PFSK-1 (cell line): ENCODE measurements around the gene ZBTB48.

Source experiments
- FOXP2 ChIP-seq: optimal IDR thresholded peaks from 2 replicates; pipeline ENCODE3; 2011; ENCODE audit warnings: borderline replicate concordance, control low read depth, inconsistent platforms; ENCODE audit not compliant: insufficient read depth; ENCODE audit errors: extremely low read length, extremely low read depth
- POLR2AphosphoS5 ChIP-seq: IDR thresholded peaks from 2 replicates; pipeline ENCODE4 v1.6.1; 2012; ENCODE audit warnings: low read depth, mild to moderate bottlenecking, control low read depth, low read length, moderate library complexity
- REST ChIP-seq, 2 experiments: IDR thresholded peaks; 2 replicates each; pipeline versions ENCODE4 v1.6.1 to v1.8.0; 2011 to 2012; ENCODE audit warnings: low read depth in 2 of 2, low read length in 2 of 2, control low read depth in 1 of 2, inconsistent platforms in 1 of 2, mild to moderate bottlenecking in 1 of 2, moderate library complexity in 1 of 2; ENCODE audit not compliant: insufficient read depth in 1 of 2
- SIN3A ChIP-seq: IDR thresholded peaks from 2 replicates; pipeline ENCODE4 v1.6.1; 2012; ENCODE audit warnings: mild to moderate bottlenecking, low read length, moderate library complexity, borderline replicate concordance; ENCODE audit not compliant: insufficient read depth
- TAF1 ChIP-seq: IDR thresholded peaks from 2 replicates; pipeline ENCODE4 v1.6.1; 2012; ENCODE audit warnings: low read length, control low read depth, borderline replicate concordance; ENCODE audit not compliant: insufficient read depth

GRCh38 chr1:6547301-6547700 is 32.5 kb upstream of the ZBTB48 start:
- TF ChIP-seq POLR2AphosphoS5 (no peak), TAF1 (no peak), REST (IDR thresholded peaks at IDR 0.05; ENCODE audit: insufficient read depth in 1 of 2, low read depth in 2 of 2, low read length in 2 of 2) (no peak), SIN3A (no peak), FOXP2 (no peak)
